Activated CD4-positive, alpha-beta T cell treated with anti-CD3 and anti-CD28 coated beads, Interleukin-2, amount 50 U/mL, for 24 hours (primary cell): ENCODE results near the gene UBE2N.

Source experiments
- DNase-seq, 2 donors: peaks; one replicate each; pipeline ENCODE4 v3.0.0-alpha.2; 2020; ENCODE audit warnings: low read depth in 1 of 2, low spot score in 1 of 2

Gene UBE2N, protein sequence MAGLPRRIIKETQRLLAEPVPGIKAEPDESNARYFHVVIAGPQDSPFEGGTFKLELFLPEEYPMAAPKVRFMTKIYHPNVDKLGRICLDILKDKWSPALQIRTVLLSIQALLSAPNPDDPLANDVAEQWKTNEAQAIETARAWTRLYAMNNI

GRCh38 chr12:93441617-93442410, at the start of gene UBE2N:
Gene UBE2N, minus strand, starts transcription at chr12:93441947. Its CDS starts 63 bp downstream, at chr12:93441884.
- peak; percentile 92 to 95 for DNase-seq

DNA sequence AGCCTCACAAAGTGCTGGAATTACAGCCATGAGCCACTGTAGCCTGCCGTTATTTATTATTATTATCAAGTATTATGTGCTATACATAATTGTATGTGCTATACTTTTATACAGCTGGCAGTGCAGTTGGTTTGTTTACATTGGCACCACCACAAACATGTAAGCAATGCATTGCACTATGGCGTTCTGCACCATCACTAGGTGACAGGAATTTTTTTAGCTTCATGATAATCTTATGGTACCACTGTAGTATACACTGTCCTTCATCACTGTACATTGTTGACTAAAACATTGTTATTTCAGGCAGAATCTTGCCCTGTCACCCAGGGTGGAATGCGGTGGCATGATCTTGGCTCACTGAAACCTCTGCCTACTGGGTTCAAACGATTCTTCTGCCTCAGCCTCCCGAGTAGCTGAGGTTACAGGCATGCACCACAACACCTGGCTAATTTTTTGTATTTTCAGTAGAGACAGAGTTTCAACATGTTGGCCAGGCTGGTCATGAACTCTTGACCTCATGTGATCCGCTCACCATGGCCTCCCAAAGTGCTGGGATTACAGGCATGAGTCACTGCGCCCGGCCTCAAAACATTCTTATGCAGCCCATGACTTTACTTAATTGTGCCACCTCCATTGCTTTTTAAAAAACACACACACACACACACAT, 42.7 kb upstream of the UBE2N start:
- no peak for DNase-seq

DNA sequence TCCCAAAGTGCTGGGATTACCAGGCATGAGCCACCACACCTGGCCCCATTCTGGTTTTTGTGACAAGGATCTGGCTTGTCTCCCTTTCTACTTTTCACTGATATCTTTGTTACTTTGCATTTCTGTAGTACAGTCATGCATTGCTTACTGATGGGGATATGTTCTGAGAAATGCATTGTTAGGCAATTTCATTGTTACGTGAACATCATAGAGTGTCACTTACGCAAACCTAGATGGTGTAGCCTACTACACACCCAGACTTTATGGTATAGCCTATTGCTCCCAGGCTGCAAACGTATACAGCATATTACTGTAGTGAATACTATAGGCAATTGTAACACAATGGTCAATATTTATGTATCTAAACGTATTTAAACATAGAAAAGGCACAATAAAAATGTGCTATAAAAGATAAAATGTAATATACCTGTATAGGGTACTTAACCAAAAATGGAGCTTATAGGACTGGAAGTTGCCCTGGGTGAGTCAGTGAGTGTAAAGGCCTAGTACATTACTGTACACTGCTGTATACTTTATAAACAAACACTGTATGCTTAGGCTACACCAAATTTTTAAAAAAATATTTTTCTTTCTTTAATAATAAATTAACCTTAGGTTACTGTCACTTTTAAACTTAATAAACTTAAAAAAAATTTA, 41.5 kb upstream of the UBE2N start:
- no peak for DNase-seq

- no peak for DNase-seq
These were observed 41.0 kb upstream of the UBE2N start for GRCh38 chr12:93482721-93483120.

GRCh38 chr12:93476555-93476954, 34.8 kb upstream of the UBE2N start:
- DNase-seq, result no peak

DNA sequence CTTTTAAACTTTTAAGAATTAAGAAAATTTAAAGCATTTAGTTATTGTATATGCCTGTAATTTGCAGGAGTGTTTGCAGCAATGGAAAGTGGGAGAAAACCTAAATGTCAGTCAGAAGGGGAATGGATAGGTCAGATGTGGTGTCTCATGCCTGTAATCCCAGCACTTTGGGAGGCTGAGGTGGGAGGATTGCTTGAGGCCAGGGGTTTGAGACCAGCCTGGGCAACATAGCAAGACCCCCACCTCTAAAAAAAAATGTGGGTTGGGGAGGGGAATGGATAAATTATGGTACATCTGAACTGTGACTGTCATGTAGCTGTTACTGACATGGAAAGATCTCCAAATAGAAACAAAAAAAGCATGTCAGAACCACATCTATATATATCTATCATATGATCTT, 27.6 kb upstream of the UBE2N start:
- no peak for DNase-seq

DNA sequence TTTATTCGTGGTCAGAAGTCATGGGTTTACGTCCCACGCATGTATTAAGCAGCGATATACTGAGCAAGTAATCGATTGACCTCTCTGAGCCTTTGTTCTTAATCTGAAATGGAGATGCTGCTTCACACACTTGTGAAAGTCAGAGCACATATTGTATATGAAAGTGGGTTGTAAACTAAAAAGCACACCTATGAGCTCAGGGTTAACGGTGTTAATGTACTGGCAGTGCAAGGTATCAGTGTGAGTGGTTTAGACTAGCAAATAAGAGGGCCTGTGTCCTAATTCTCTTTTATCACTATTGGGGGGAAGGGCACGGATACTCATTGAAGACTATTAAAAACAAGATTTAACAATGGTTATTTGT, 26.2 kb upstream of the UBE2N start:
- DNase-seq, result no peak

DNA sequence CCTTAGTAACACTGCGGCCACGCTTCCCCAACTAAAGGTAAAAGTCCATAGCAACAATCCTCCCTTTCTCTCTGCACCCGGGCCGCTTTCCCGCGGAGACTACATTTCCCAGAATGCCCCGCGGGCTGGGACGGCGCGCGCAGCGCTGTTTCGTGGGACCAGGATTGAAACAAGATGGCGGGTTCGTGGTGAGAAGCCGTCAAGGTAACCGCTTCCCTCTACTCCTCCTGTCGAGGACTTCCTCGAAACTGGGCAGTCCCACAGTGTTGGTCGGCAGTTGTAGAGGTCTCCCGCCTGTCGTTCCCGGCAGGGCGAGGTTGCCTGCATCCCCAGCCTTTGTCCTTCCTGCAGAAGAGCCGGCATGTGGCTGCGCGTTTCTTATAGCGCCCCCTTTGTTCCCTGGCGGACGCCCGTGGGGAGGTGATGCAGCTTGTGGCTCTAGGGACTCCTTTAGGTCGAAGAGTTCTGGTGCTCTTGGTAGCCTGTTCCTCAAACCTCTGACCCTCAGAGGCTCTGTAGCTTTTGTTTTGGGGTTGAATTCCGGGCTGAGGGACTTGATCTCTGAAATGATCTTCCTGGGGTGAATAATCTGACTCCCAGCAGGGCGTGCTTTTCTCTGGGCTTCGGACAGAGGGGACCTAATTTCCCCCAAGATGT, 25.7 kb upstream of the UBE2N start, which contains the start of gene MRPL42:
Gene MRPL42 (plus strand): TSS at position 164 of the 657 bp plus-strand sequence. CDS start 1,772 bp downstream, outside the sequence.
- peak; percentile 89 to 92 for DNase-seq

DNA sequence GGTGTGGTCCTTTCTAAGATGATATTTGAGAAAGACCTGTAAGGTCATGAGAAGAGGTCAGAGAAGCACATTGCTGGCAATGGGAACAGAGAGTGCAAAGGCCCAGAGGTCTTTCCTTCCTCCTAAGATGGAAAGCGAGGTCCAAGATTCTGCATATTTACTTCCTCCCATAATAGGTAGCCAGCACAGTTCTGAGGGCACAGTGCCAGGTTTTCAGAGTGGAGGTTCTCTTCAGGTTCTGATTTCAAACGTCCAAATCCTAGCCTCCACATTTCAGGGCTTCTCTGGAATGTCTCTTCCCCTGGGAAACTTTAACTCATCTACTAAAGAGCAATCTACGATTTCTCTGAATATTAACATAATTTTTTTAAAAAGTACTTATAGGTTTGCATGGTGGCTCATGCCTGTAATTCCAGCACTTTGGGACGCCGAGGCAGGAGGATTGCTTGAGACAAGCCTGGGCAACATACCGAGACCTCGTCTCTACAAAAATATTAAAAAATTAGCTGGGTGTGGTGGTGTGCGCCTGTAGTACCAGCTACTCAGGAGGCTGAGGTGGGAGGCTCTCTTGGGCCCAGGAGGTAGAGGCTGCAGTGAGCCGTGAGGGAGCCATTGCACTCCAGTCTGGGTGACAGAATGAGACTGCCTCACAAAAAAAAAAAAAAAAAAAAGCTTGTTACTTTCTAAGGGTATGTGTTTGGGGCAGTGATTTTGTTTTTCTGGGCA, 25.0 kb upstream of the UBE2N start:
- no peak for DNase-seq

- no peak for DNase-seq
These were observed 24.1 kb upstream of the UBE2N start for GRCh38 chr12:93465841-93466240.

DNA sequence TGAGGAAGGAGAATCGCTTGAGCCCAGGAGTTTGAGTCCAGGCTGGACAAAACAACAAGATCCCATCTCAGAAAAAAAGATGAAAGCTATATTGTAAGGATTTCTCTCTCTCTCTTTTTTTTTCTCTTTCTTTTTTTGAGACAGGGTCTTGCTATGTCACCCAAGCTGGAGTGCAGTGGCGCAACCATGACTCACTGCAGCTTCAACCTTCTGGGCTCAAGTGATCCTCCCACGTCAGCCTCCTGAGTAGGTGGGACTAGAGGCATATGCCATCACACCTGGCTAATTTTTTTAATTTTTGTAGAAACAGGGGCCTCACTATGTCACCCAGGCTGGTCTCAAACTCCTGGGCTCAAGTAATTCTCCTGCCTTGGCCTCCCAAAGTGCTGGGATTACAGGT, 19.8 kb upstream of the UBE2N start:
- no peak for DNase-seq

DNA sequence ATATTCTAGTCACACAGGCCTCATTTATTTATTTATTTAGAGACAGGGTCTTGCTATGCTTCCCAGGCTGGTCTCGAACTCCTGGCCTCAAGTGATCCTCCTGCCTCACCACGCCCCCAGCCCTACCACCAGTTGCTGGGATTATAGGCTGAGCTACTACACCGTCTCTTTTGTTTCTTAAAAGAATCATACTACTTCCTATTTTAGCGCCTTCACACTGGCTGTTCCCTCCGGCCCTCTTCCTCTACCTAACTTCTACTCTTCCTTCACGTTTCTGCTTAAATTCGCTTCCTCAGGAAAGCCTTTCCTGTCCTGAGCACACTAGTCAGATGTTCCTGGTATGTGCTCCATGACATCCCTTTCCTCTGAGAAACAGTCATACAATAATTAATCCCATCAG, 19.2 kb upstream of the UBE2N start:
- DNase-seq, result no peak

- DNase-seq, result no peak
These were observed 18.3 kb upstream of the UBE2N start for GRCh38 chr12:93460003-93460402.

GRCh38 chr12:93459097-93459496, 17.4 kb upstream of the UBE2N start:
- no peak for DNase-seq

DNA sequence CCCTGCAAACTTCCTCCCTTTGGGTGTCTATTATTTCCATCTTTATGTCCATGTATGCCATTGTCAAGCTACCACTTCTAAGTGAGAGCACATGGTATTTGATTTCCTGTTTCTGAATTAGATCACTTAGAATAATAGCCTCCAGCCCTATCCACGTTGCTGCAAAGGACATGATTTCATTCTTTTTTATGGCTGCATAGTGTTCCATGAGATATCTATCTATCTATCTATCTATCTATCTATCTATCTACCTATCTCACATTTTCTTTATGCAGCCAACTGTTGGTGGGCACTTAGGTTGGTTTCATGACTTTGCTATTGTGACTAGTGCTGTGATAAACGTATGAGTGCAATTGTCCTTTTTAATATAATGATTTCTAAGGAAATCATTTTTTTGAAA, 14.3 kb upstream of the UBE2N start:
- DNase-seq, result no peak

GRCh38 chr12:93453633-93454032, 11.9 kb upstream of the UBE2N start:
- no peak for DNase-seq

DNA sequence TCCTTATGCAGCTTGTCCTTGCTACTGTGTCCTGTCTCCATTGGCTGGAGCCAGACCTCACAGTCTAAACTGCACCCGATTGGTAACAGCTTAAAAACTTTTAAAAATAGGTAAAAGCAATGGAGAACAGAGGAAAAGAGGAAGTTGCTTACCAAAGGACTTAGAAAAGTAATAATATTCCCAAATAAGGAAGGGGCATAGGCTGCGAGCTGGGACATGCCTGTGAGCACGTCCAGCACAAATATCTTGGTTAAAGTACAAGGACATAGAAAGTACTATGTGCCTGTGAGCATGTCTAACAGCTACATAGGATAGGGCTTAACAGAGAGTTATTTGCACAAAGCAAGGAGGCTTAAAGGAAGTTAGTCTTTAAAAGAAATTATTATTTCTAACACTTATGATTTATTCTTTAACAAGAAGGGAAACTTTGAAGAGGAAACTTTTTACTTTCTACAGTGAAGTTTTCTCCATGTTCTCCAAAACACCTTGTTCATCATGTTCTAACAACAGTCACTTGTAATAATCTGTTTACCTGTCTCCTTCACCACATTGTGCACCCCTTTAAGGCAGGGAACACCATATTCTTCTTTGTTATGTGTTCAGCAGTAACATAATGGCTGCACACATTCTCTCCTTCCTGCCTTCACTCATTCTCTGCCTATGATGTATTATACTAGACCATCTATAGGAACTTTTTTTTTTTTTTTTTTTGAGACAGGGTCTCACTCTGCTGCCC, 9.8 kb upstream of the UBE2N start:
- DNase-seq, result no peak

DNA sequence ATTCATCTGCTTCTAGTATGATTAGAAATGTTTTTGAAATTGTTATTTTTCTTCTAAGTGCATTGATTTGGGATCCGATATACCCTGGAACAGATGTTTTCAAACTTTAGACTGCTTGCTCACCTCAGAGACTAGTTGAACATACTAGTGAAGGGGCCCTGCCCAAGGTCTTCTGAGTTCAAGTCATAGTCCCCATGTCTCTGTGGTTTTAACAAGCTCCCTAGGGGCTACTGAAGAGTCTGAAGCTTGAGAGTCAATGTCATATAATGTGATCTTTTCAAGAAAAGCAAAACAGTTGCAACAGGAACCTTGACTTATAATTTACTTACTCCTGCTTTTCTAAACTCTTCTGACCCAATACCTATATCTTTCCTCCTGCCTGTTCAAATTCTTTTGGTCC, 7.5 kb upstream of the UBE2N start:
- no peak for DNase-seq

DNA sequence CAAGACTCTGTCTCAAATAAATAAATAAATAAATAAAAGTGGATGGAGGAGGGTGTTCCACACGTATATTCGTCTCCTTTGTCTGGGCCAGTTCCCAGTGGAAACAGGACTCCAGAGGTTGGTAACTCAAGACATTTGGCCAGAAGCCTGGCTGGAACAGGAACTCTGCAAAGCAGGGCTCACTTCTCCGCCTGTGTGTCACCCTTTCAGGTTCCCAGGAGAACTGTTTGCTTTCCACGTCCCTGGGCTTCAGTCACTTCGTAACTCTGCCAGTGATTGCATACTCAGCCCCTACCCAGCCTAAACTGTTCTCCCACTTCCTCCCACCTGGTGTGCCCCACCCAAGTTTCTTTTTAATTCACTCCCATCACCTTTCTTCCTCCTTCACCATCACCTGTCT, 7.0 kb upstream of the UBE2N start:
- DNase-seq, result no peak
